B cell (primary cell): ENCODE data around the gene KIRREL3. TPM values are rescaled to one million over a fixed set of nuclear protein-coding genes. Genes with fewer than 3 reads are reported as not detected.

ENCODE experiments used
- ATAC-seq: fragments of 200-7000 bp; cut with Tn5 transposase; one replicate; pipeline ENCODE4 v1.10.0; 2021; ENCODE audit warnings: low read depth, mild to moderate bottlenecking, moderate number of reproducible peaks, moderate library complexity
- CTCF ChIA-PET: fragments of 350-600 bp; sonication (Branson Sonifier 250); formaldehyde crosslinking; loops from one replicate; lab custom pipeline; 2021; ENCODE audit warnings: antibody characterized with exemption, inconsistent platforms; lab: Charles Lee
- POLR2A ChIA-PET: fragments of 350-600 bp; sonication (Branson Sonifier 250); formaldehyde crosslinking; loops from one replicate; lab custom pipeline; 2021; ENCODE audit warnings: antibody characterized with exemption; lab: Charles Lee
- DNase-seq: peaks from one replicate; pipeline ENCODE4 v3.0.0; 2013
- H2AFZ ChIP-seq: 2 replicates; pipeline ENCODE4 v1.6.1; 2012; ENCODE audit warnings: mild to moderate bottlenecking, low read depth, low read length; ENCODE audit not compliant: insufficient read depth, poor library complexity, severe bottlenecking
- H3K27ac ChIP-seq, 2 donors: 1 replicate in 1 of 2; 2 replicates in 1 of 2; pipeline ENCODE4 v1.5.1; 2012 to 2013; ENCODE audit warnings: low read length in 2 of 2, mild to moderate bottlenecking in 2 of 2, moderate library complexity in 1 of 2
- H3K27me3 ChIP-seq, 4 experiments: fragments of 200-600 bp in 1 of 4; sonication (generic) in 1 of 4; replicated peaks in 1 of 4; 1 replicate in 2 of 4; 2 replicates in 2 of 4; pipeline versions ENCODE4 v1.6.1 to v1.7.0; 2013 to 2016; ENCODE audit warnings: low read length in 3 of 4, mild to moderate bottlenecking in 2 of 4, mixed read lengths in 1 of 4, moderate library complexity in 1 of 4; ENCODE audit not compliant: insufficient read depth in 4 of 4, control insufficient read depth in 3 of 4; ENCODE audit errors: control extremely low read depth in 1 of 4
- H3K36me3 ChIP-seq, 2 experiments: replicated peaks in 1 of 2; 1 replicate in 1 of 2; 2 replicates in 1 of 2; pipeline versions ENCODE4 v1.6.1 to v1.7.1; 2013; ENCODE audit warnings: low read length in 1 of 2; ENCODE audit not compliant: insufficient read depth in 2 of 2, control insufficient read depth in 1 of 2; ENCODE audit errors: control extremely low read depth in 1 of 2, extremely low read depth in 1 of 2
- H3K4me1 ChIP-seq, 2 donors: fragments of 200-600 bp in 1 of 2; sonication (generic) in 1 of 2; 1 replicate in 1 of 2; 2 replicates in 1 of 2; pipeline versions ENCODE4 v1.5.1 to v1.6.1; 2013 to 2017; ENCODE audit warnings: low read length in 2 of 2; ENCODE audit not compliant: control insufficient read depth in 2 of 2, insufficient read depth in 2 of 2
- H3K4me2 ChIP-seq: replicated peaks from 2 replicates; pipeline ENCODE3; 2012; ENCODE audit warnings: mild to moderate bottlenecking, low read depth, low read length; ENCODE audit not compliant: poor library complexity, severe bottlenecking
- H3K4me3 ChIP-seq, 5 experiments: fragments of 200-600 bp in 1 of 5; sonication (generic) in 1 of 5; 1 replicate in 3 of 5; 2 replicates in 2 of 5; pipeline versions ENCODE4 v1.5.1 to v1.7.0; 2011 to 2016; ENCODE audit warnings: low read length in 4 of 5, mild to moderate bottlenecking in 4 of 5, low read depth in 2 of 5, control low read depth in 1 of 5, moderate library complexity in 1 of 5; ENCODE audit not compliant: insufficient read depth in 1 of 5; ENCODE audit errors: control extremely low read depth in 1 of 5, extremely low read depth in 1 of 5
- H3K79me2 ChIP-seq: fragments of 200-600 bp; sonication (generic); one replicate; pipeline ENCODE4 v1.6.0; 2016; ENCODE audit warnings: low read length; ENCODE audit not compliant: control insufficient read depth, insufficient read depth
- H3K9ac ChIP-seq: fragments of 200-600 bp; sonication (generic); 2 replicates; pipeline ENCODE4 v1.6.1; 2017; ENCODE audit warnings: mild to moderate bottlenecking, low read length, moderate library complexity
- H3K9me3 ChIP-seq, 3 donors: one replicate each; pipeline versions ENCODE4 v1.6.1 to v1.7.1; 2013; ENCODE audit warnings: low read length in 2 of 3; ENCODE audit not compliant: control insufficient read depth in 2 of 3, insufficient read depth in 1 of 3; ENCODE audit errors: control extremely low read depth in 1 of 3
- H4K20me1 ChIP-seq: 2 replicates; pipeline ENCODE4 v1.6.0; 2012; ENCODE audit warnings: mild to moderate bottlenecking, low read length; ENCODE audit not compliant: insufficient read depth, control insufficient read depth, poor library complexity, severe bottlenecking
- H3K27ac Mint-ChIP-seq: one replicate; pipeline ENCODE4 v1.8.0; 2021; ENCODE audit warnings: mixed read lengths
- H3K27me3 Mint-ChIP-seq: one replicate; pipeline ENCODE4 v1.8.0; 2021; ENCODE audit warnings: mixed read lengths
- H3K4me1 Mint-ChIP-seq: one replicate; pipeline ENCODE4 v1.8.0; 2021; ENCODE audit warnings: mixed read lengths
- H3K4me3 Mint-ChIP-seq: one replicate; pipeline ENCODE4 v1.8.0; 2021; ENCODE audit warnings: mixed read lengths
- H3K9me3 Mint-ChIP-seq: one replicate; pipeline ENCODE4 v1.8.0; 2022; ENCODE audit warnings: mixed read lengths; ENCODE audit not compliant: insufficient read depth
- CTCF ChIP-seq: fragments of 200-600 bp; IDR thresholded peaks from one replicate; pipeline ENCODE4 v1.8.0; 2022; ENCODE audit warnings: antibody characterized with exemption, mild to moderate bottlenecking
- EZH2 ChIP-seq: IDR thresholded peaks from 2 replicates; pipeline ENCODE4 v1.6.1; 2012; ENCODE audit warnings: borderline replicate concordance, low read depth, mild to moderate bottlenecking, moderate library complexity, low read length; ENCODE audit not compliant: insufficient read depth, poor library complexity, severe bottlenecking
- WGBS: methylation state at CpG from one replicate; pipeline ENCODE4 v1.1.5; 2013; ENCODE audit warnings: missing lambda C conversion rate; ENCODE audit not compliant: insufficient coverage; 5-methylcytosine and 5-hydroxymethylcytosine counted together
- intact Hi-C: fragments of 100-400 bp; cut with micrococcal nuclease; formaldehyde crosslinking; loops from one replicate; pipeline ENCODE4 v1.10.0; 2022
- polyA plus RNA-seq: library from polyadenylated mRNA; depleted of rRNA; stranded (reverse); fragments of >200 nt; gene quantifications from 2 replicates; pipeline ENCODE4 v1.2.3, GENCODE V29; 2012
- total RNA-seq, 2 donors: library from RNA; stranded (reverse); fragments of 120-200 nt in 1 of 2; gene quantifications; 1 replicate in 1 of 2; 2 replicates in 1 of 2; pipeline versions ENCODE4 v1.2.3 to v1.2.4, GENCODE V29; 2013 to 2022

The KIRREL3 gene
- total and polyA plus RNA-seq, 2 donors (not counting 1 experiment from before 2014, with no cell fraction given): not detected

GRCh38 chr11:126413843-126414405, 586.6 kb downstream of the KIRREL3 start:
- intact Hi-C loops: no loop called here
- POLR2A ChIA-PET: no interaction called here

More at GRCh38 chr11:126413843-126414405, 586.6 kb downstream of the KIRREL3 start:
- H3K36me3 ChIP-seq: no peaks in the 10 kb centered on the region
- Mint-ChIP-seq H3K4me1 (peaks cover 9% of the 10 kb centered on the region), H3K4me3 (no peak overlapping the region), H3K27ac (no peak overlapping the region), H3K9me3 (no peaks in the 10 kb centered on the region), H3K27me3 (no peaks in the 10 kb centered on the region)
- no peak overlapping the region for H3K4me2 ChIP-seq
- TF ChIP-seq EZH2 (no peak), CTCF (no peak)
- H3K9me3 ChIP-seq: peaks cover 0 to 2% (median 0%) of the 10 kb centered on the region in 3 donors
- CTCF ChIA-PET: no interaction called here
- no peak overlapping the region for H3K9ac ChIP-seq
- WGBS: 93% methylated on average over 6 of the region's 9 CpGs
- no peak overlapping the region for H2AFZ ChIP-seq
- H3K27ac ChIP-seq: no peak overlapping the region
- no peaks in the 10 kb centered on the region for H4K20me1 ChIP-seq
- H3K4me1 ChIP-seq: peaks cover 8 to 10% of the 10 kb centered on the region in 2 donors
- DNase-seq (no peak), ATAC-seq (no peak)
- no peaks in the 10 kb centered on the region for H3K79me2 ChIP-seq
- H3K27me3 ChIP-seq: peaks cover 0 to 13% (median 0%) of the 10 kb centered on the region in 4 experiments
- H3K4me3 ChIP-seq: no peak overlapping the region
